ENCODE data around the gene CNN1.
A peak's percentile ranks its signal among the peaks of the same experiment; 100 is the strongest.
"Not testable (repeated sequence)": the region's sequence is repeated elsewhere in the genome, so short reads cannot be mapped to it uniquely, and the experiment has no call there.

CNN1 gene

GRCh38 chr19:11554160-11554559, 15.5 kb downstream of the CNN1 start:
- no peak for TF ChIP-seq CTCF (IDR thresholded peaks at IDR 0.05; ENCODE audit: low read depth, low read length)
- H3K4me3 ChIP-seq (replicated peaks in 1 of 2; ENCODE audit: low read depth in 2 of 2, low read length in 2 of 2), result no peak overlapping the region
- no peak for DNase-seq (ENCODE audit: low read depth in 2 of 2)

GRCh38 chr19:11555246-11555645, 16.6 kb downstream of the CNN1 start:
- no peak for DNase-seq (ENCODE audit: low read depth in 2 of 2)
- TF ChIP-seq CTCF (IDR thresholded peaks at IDR 0.05; ENCODE audit: low read depth, low read length), result no peak
- no peak overlapping the region for H3K4me3 ChIP-seq (replicated peaks in 1 of 2; ENCODE audit: low read depth in 2 of 2, low read length in 2 of 2)

- DNase-seq (ENCODE audit: low read depth in 2 of 2), result no peak
- TF ChIP-seq CTCF (IDR thresholded peaks at IDR 0.05; ENCODE audit: low read depth, low read length), result no peak
- no peak overlapping the region for H3K4me3 ChIP-seq (replicated peaks in 1 of 2; ENCODE audit: low read depth in 2 of 2, low read length in 2 of 2)
These were observed 18.2 kb downstream of the CNN1 start for GRCh38 chr19:11556634-11557420.

- peak; percentile 24 for TF ChIP-seq CTCF (IDR thresholded peaks at IDR 0.05; ENCODE audit: low read depth, low read length)
- peak within 1 kb of the TSS; percentile 91 for H3K4me3 ChIP-seq (replicated peaks in 1 of 2; ENCODE audit: low read depth in 2 of 2, low read length in 2 of 2)
- peak; percentile 98 to 99 for DNase-seq (ENCODE audit: low read depth in 2 of 2)
These were observed 20.5 kb downstream of the CNN1 start, which contains the start of gene ELOF1 for GRCh38 chr19:11558881-11559828. ELOF1 (minus strand) TSS chr19:11559230; CDS start chr19:11554347, 4,883 bp downstream.

GRCh38 chr19:11560404-11561051, 21.9 kb downstream of the CNN1 start:
- peak; percentile 60 for TF ChIP-seq CTCF (IDR thresholded peaks at IDR 0.05; ENCODE audit: low read depth, low read length)
- H3K4me3 ChIP-seq (replicated peaks in 1 of 2; ENCODE audit: low read depth in 2 of 2, low read length in 2 of 2), result no peak overlapping the region
- DNase-seq (ENCODE audit: low read depth in 2 of 2), result peak; percentile 80 to 81

GRCh38 chr19:11563532-11563931, 24.9 kb downstream of the CNN1 start:
- DNase-seq (ENCODE audit: low read depth in 2 of 2), result no peak
- no peak for TF ChIP-seq CTCF (IDR thresholded peaks at IDR 0.05; ENCODE audit: low read depth, low read length)
- no peak overlapping the region for H3K4me3 ChIP-seq (replicated peaks in 1 of 2; ENCODE audit: low read depth in 2 of 2, low read length in 2 of 2)

GRCh38 chr19:11564082-11564807, 25.6 kb downstream of the CNN1 start:
- not testable (repeated sequence) for DNase-seq (ENCODE audit: low read depth in 2 of 2)

GRCh38 chr19:11565649-11565980, 27.0 kb downstream of the CNN1 start:
- not testable (repeated sequence) for DNase-seq (ENCODE audit: low read depth in 2 of 2)

More at GRCh38 chr19:11564082-11564807, 25.6 kb downstream of the CNN1 start:
- not testable (repeated sequence) for H3K4me3 ChIP-seq (replicated peaks in 1 of 2; ENCODE audit: low read depth in 2 of 2, low read length in 2 of 2)

More at GRCh38 chr19:11565649-11565980, 27.0 kb downstream of the CNN1 start:
- not testable (repeated sequence) for H3K4me3 ChIP-seq (replicated peaks in 1 of 2; ENCODE audit: low read depth in 2 of 2, low read length in 2 of 2)

All from cardiac fibroblast (primary cell).